Dendritic cell treated with granulocyte-macrophage colony-stimulating factor and Interleukin-4, amounts not matched to agents 40 ng/mL and 50 ng/mL, for 4 days (primary cell): ENCODE measurements around the gene MAPK1.
"Not testable (repeated sequence)": the region's sequence is repeated elsewhere in the genome, so short reads cannot be mapped to it uniquely, and the experiment has no call there.

Experiments used
- H3K27ac Mint-ChIP-seq: one replicate; pipeline ENCODE4 v1.8.0; 2022; ENCODE audit warnings: mild to moderate bottlenecking, mixed read lengths
- H3K27me3 Mint-ChIP-seq: one replicate; pipeline ENCODE4 v1.8.0; 2022; ENCODE audit warnings: mild to moderate bottlenecking, mixed read lengths
- H3K36me3 Mint-ChIP-seq: one replicate; pipeline ENCODE4 v1.8.0; 2022; ENCODE audit warnings: low read depth, mixed read lengths
- H3K4me1 Mint-ChIP-seq: one replicate; pipeline ENCODE4 v1.8.0; 2022; ENCODE audit warnings: low read depth, mixed read lengths
- H3K4me3 Mint-ChIP-seq: one replicate; pipeline ENCODE4 v1.8.0; 2022; ENCODE audit warnings: mild to moderate bottlenecking, moderate library complexity, mixed read lengths
- H3K9me3 Mint-ChIP-seq: one replicate; pipeline ENCODE4 v1.8.0; 2022; ENCODE audit warnings: mixed read lengths
- intact Hi-C: fragments of 100-400 bp; cut with micrococcal nuclease; formaldehyde crosslinking; loops from one replicate; pipeline ENCODE4 v1.15.0; 2022

The MAPK1 gene

DNA sequence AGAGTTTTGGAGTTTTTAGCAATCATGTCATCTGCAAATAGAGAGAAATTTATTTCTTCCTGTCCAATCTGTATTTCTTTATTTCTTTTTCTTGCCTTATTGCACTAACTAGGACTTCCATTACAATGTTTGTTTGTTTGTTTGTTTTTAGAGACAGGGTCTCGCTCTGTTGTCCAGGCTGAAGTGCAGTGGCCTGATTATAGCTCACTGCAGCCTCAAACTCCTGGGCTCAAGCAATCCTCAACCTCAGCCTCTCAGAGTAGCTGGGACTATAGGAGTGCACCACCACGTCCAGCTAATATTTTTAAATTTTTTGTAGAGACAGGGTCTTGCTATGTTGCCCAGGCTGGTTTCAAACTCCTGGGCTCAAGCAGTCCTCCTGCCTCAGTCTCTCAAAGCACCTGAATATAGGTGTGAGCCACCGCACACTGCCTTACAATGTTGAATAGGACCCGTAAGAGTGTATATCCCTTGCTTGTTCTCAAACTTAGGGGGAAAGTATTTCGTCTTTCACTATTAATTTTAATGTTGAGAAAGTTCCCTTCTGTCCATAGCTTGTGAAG lies 29.6 kb upstream of the MAPK1 start:
- no peak overlapping the region for H3K4me3 Mint-ChIP-seq
- peaks cover 6% of the 10 kb centered on the region for H3K4me1 Mint-ChIP-seq
- H3K27me3 Mint-ChIP-seq = peaks cover 4% of the 10 kb centered on the region
- no peaks in the 10 kb centered on the region for H3K9me3 Mint-ChIP-seq
- H3K36me3 Mint-ChIP-seq = no peaks in the 10 kb centered on the region
- intact Hi-C loops = no loop called here
- no peak overlapping the region for H3K27ac Mint-ChIP-seq

DNA sequence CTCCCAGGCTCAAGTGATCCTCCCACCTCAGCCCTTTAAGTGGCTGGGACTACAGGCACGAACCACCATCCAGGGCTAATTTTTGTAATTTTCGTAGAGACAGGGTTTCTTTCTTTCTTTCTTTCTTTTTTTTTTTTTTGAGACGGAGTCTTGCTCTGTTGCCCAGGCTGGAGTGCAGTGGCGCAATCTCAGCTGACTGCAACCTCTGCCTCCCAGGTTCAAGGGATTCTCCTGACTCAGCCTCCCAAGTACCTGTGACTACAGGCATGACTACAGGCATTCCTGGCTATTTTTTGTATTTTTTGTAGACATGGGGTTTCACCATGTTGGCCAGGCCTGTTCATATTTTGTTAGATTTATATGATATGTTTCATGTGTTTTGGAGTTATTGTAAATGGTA lies 28.8 kb upstream of the MAPK1 start:
- H3K9me3 Mint-ChIP-seq, H3K27ac Mint-ChIP-seq, intact Hi-C loops, H3K4me1 Mint-ChIP-seq, H3K36me3 Mint-ChIP-seq, H3K4me3 Mint-ChIP-seq, H3K27me3 Mint-ChIP-seq: not testable (repeated sequence)

DNA sequence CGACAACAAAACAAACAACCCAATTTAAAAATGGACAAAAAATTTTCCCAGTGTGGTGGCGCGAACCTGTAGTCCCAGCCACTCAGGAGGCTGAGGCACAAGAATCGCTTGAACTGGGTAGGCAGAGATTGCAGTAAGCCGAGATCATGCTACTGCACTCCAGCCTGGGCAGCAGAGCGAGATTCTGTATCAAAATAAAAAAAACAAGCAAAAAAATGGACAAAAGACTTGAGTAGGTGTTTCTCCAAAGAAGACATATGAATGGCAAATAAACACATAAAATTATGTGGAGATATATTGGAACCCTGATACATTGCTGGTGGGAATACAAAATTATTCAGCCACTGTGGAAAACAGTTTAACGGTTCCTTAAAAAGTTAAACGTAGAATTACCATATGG lies 27.4 kb upstream of the MAPK1 start:
- Mint-ChIP-seq H3K36me3 (no peaks in the 10 kb centered on the region), H3K4me3 (no peak overlapping the region), H3K4me1 (no peaks in the 10 kb centered on the region), H3K27me3 (peaks cover 4% of the 10 kb centered on the region), H3K9me3 (no peaks in the 10 kb centered on the region), H3K27ac (no peak overlapping the region)
- intact Hi-C loops = no loop called here

DNA sequence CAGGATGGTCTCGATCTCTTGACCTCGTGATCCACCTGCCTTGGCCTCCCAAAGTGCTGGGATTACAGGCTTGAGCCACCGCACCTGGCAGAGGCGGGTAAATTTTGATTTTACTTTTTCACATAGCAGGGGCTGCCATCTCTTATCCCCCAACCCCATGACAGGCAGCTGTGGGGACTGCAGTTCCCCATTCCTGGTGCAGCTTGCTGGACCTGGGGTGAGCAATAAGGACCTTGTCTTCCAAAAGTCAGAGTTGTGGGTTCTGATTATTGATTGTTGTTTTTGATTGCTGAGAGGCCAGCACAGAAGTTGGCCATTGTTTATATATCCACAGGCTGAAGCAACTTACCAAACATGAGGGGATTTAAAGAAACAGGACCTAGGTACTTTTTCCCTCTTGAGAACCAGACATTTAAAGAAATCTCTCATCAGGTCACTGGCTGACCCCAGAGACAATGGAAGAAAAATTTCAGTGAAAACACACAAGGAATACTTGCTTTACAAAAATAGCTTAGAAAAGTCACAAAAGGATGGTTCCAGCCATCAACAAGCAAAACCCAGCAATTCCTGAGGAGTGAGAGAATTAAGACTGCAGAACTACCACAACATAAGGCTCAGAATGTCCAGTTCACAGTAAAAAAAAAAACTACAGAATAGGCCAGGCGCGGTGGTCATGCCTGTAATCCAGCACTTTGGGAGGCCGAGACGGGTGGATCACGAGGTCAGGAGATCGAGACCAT lies 22.0 kb upstream of the MAPK1 start:
- no peaks in the 10 kb centered on the region for H3K9me3 Mint-ChIP-seq
- H3K27me3 Mint-ChIP-seq = peaks cover 2% of the 10 kb centered on the region
- no peak overlapping the region for H3K27ac Mint-ChIP-seq
- no peaks in the 10 kb centered on the region for H3K36me3 Mint-ChIP-seq
- no peak overlapping the region for H3K4me3 Mint-ChIP-seq
- intact Hi-C loops = no loop called here
- no peaks in the 10 kb centered on the region for H3K4me1 Mint-ChIP-seq

DNA sequence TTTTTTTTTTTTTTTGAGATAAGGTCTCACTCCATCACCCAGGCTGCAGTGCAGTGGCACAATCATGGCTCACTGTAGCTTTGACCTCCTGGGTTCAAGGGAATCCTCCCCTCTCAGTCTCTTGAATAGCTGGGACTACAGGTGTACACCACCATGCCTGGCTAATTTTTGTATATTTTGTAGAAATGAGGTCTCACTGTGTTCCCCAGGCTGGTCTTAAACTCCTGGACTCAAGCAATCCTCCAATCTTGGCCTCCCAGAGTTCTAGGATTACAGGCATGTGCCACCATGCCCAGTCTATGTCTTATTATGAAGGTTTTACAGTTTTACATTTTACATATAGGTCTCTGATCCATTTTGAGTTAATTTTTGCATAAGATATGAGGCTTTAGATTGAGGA lies 20.4 kb upstream of the MAPK1 start:
- intact Hi-C loops = no loop called here
- no peak overlapping the region for H3K27ac Mint-ChIP-seq
- H3K9me3 Mint-ChIP-seq = no peaks in the 10 kb centered on the region
- H3K4me3 Mint-ChIP-seq = no peak overlapping the region
- no peaks in the 10 kb centered on the region for H3K36me3 Mint-ChIP-seq
- no peaks in the 10 kb centered on the region for H3K4me1 Mint-ChIP-seq
- H3K27me3 Mint-ChIP-seq = peaks cover 2% of the 10 kb centered on the region

DNA sequence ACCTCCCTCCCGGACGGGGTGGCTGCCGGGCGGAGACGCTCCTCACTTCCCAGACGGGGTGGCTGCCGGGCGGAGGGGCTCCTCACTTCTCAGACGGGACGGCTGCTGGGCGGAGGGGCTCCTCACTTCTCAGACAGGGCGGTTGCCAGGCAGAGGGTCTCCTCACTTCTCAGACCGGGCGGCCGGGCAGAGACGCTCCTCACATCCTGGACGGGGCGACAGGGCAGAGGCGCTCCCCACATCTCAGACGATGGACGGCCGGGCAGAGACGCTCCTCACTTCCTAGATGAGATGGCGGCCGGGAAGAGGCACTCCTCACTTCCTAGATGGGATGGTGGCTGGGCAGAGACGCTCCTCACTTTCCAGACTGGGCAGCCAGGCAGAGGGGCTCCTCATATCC lies 16.5 kb upstream of the MAPK1 start:
- H3K36me3 Mint-ChIP-seq, intact Hi-C loops: not testable (repeated sequence)

GRCh38 chr22:21882754-21883333 lies 15.4 kb upstream of the MAPK1 start:
- H3K9me3 Mint-ChIP-seq, intact Hi-C loops, H3K4me3 Mint-ChIP-seq, H3K27ac Mint-ChIP-seq, H3K4me1 Mint-ChIP-seq, H3K27me3 Mint-ChIP-seq, H3K36me3 Mint-ChIP-seq: not testable (repeated sequence)

More for the DNA sequence above, 16.5 kb upstream of the MAPK1 start:
- H3K9me3 Mint-ChIP-seq, H3K4me3 Mint-ChIP-seq, H3K4me1 Mint-ChIP-seq, H3K27me3 Mint-ChIP-seq, H3K27ac Mint-ChIP-seq: not testable (repeated sequence)

DNA sequence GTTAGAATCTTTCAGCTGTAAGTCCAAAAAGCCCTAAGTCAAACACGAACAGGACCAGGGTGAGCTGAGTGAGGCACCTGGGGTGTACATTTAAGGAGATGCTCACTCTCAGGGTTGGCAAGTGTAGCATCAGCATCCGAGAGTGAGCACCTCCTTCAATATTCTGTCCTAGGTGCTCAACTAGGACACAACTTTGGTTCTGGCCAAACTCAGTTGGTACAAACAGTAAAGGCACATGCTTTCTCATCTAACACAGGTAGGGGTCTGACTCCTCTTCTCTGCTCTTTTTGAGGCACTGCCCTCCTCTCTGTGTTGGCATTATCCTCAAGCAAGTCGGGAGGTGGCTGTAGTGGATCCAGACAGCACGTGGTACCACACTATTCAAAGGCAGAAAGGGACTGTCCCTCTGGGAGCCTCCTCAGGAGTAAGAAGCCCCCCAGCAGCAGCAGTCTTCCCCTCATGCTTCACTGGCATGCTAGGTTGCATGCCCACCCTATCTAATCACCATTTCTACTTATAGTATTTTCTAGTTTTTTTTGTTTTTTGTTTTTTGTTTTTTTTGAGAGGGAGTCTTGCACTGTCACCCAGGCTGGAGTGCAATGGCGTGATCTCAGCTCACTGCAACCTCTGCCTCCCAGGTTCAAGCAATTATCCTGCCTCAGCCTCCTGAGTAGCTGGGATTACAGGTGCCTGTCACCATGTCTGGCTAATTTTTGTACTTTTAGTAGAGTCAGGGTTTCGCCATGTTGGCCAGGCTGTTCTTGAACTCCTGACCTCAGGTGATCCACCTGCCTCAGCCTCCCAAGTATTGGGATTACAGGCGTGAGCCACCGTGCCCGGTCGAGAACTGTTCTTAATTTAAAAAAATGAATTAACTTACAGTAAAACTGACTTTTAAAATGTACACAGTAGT lies 14.7 kb upstream of the MAPK1 start:
- no peak overlapping the region for H3K27ac Mint-ChIP-seq
- H3K4me1 Mint-ChIP-seq = peaks cover 6% of the 10 kb centered on the region
- intact Hi-C loops = no loop called here
- no peak overlapping the region for H3K4me3 Mint-ChIP-seq
- no peaks in the 10 kb centered on the region for H3K9me3 Mint-ChIP-seq
- H3K27me3 Mint-ChIP-seq = peaks cover 6% of the 10 kb centered on the region
- no peaks in the 10 kb centered on the region for H3K36me3 Mint-ChIP-seq

DNA sequence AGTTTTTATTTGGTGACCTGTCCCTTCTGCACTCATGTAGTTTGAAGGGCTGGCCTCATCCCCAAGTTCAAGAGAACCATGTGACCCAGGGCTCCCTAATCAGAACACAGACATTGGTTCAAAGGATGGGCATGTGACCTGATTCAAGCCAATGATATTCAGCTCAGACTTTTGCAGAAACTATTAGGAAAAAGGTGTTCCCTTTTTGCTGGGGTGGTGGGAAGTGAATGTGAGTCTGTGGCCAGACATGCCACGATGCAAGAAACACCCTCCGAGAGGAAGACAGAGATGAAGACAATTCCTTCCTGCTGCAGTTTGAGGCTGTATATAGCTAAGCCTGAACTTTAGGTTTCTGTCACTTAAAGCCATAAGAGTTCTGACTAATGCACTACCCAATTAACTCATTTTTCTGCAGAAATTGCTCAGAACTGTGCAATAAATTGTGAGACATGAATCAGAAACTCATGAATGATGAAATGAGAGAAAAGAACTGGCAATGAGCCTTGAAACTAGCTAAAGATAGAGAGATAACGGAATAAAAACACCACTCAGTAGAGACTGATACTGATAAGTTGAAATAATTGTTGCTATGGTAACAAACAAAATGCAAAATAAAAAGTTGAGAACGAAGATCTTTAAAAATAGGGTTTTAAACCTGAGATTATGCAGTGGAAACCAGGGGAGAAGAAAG lies 9.2 kb upstream of the MAPK1 start:
- H3K36me3 Mint-ChIP-seq = no peaks in the 10 kb centered on the region
- H3K4me1 Mint-ChIP-seq = peaks cover 26% of the 10 kb centered on the region
- no peaks in the 10 kb centered on the region for H3K9me3 Mint-ChIP-seq
- intact Hi-C loops = no loop called here
- H3K27ac Mint-ChIP-seq = peak overlapping the region; percentile 82
- H3K27me3 Mint-ChIP-seq = peaks cover 3% of the 10 kb centered on the region
- peak overlapping the region; percentile 19 for H3K4me3 Mint-ChIP-seq

GRCh38 chr22:21874953-21875352 lies 7.5 kb upstream of the MAPK1 start:
- intact Hi-C loops, H3K27me3 Mint-ChIP-seq, H3K9me3 Mint-ChIP-seq, H3K4me3 Mint-ChIP-seq, H3K36me3 Mint-ChIP-seq: not testable (repeated sequence)
- peak overlapping the region; percentile 24 for H3K27ac Mint-ChIP-seq
- H3K4me1 Mint-ChIP-seq = peaks cover 26% of the 10 kb centered on the region

- Mint-ChIP-seq H3K4me3 (no peak overlapping the region), H3K27me3 (no peaks in the 10 kb centered on the region), H3K27ac (no peak overlapping the region), H3K9me3 (no peaks in the 10 kb centered on the region), H3K36me3 (no peaks in the 10 kb centered on the region), H3K4me1 (peaks cover 31% of the 10 kb centered on the region)
- intact Hi-C loops = no loop called here
Observed at GRCh38 chr22:21873619-21874018, 6.2 kb upstream of the MAPK1 start.

DNA sequence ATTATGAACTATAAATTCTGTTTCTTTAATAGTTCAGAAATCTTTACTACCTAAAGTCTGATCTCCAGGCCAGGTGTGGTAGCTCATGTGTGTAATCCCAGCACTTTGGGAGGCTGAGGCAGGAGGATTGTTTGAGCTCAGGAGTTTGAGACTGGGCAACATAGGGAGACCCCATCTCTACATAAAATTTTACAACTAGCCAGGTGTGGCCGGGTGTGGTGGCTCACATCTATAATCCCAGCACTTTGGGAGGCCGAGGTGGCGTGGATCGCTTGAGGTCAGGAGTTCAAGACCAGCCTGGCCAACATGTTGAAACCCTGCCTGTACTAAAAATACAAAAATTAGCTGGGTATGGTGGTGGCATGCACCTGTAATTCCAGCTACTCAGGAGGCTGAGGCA lies 5.3 kb upstream of the MAPK1 start:
- peaks cover 37% of the 10 kb centered on the region for H3K4me1 Mint-ChIP-seq
- H3K9me3 Mint-ChIP-seq, H3K27me3 Mint-ChIP-seq, H3K4me3 Mint-ChIP-seq, intact Hi-C loops, H3K27ac Mint-ChIP-seq, H3K36me3 Mint-ChIP-seq: not testable (repeated sequence)

- Mint-ChIP-seq H3K4me1 (peaks cover 37% of the 10 kb centered on the region), H3K27ac (peak overlapping the region; percentile 95), H3K9me3 (no peaks in the 10 kb centered on the region), H3K36me3 (peaks cover 26% of the 10 kb centered on the region), H3K4me3 (peak overlapping the region; percentile 76), H3K27me3 (no peaks in the 10 kb centered on the region)
- intact Hi-C loops = loop anchor here (5.0 kb wide), 1 partner anchor 69 kb away; no protein-coding TSS in a partner anchor
Observed at GRCh38 chr22:21868651-21869050, 1.2 kb upstream of the MAPK1 start.
